ENCODE measurements around the gene ZNF324. TPM values are rescaled to one million over a fixed set of nuclear protein-coding genes. Genes with fewer than 3 reads are reported as not detected.

ZNF324 gene
- total and polyA plus RNA-seq, 2 of the 13 experiments (the other 11 are each of a cell fraction or from before 2014, with no cell fraction given) = 1.1 to 4.7 TPM

DNA sequence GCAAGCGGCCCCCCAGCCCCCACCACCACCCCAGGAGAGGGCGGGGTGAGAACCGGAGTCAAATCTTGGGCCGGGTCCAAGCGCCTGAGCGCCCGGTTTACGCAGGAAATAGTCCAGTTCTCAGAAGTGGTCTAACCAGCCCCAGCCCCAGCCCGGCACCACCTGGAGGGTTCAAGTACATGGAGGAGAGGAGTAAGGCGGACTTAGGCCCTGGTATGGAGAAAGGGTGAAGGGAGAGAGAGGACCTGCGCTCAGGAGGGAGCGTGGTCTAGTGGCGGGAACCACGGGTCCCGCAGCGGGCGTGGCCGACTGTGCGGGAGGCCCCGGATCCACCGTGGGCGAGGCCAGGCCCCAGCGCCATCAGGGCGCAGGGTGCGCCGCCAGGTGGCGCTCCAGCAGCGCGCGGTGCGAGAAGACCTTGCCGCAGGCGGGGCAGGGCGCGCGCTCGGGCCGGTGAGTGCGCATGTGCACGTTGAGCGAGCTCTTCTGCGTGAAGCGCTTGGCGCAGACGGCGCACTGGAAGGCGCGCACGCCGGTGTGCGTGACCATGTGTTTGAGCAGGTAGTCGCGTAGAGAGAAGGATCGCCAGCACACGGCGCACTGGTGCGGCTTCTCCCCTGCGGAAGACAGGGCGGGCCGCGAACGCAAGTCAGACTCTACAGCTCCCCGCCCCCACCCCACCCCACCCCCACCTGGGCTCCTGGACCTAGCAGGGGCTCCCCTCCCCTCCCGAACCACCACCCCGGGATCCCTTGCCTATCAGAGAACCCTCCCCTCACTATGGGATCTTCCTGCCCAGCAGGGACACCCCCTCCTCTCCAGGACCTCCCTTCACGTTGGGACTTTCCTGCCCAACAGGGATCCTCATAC is 47.0 kb downstream of the ZNF324 start (continued):
- TF ChIP-seq ZNF790 (CRISPR knock-in tag; IDR thresholded peaks at IDR 0.05; ENCODE audit: borderline replicate concordance) (no peak; the same call in 1 of the 2 replicates), FOXK1 (CRISPR knock-in tag; IDR thresholded peaks at IDR 0.05; ENCODE audit: borderline replicate concordance, low read depth) (no peak; the same call in 1 of the 2 replicates), HOXA5 (CRISPR knock-in tag; IDR thresholded peaks at IDR 0.05) (peak; percentile 54), TBL1XR1 (IDR thresholded peaks at IDR 0.05; ENCODE audit: borderline replicate concordance, low read length, partially characterized antibody) (no peak), ZNF501 (CRISPR knock-in tag; IDR thresholded peaks at IDR 0.05) (0 out of 2 replicates have a peak, but pooled peaks have one; percentile 42), SP1 (IDR thresholded peaks at IDR 0.05) (no peak), SP1 (CRISPR knock-in tag; IDR thresholded peaks at IDR 0.05) (peak; percentile 76), SRSF1 (optimal IDR thresholded peaks at IDR 0.05; ENCODE audit: low read depth, low read length) (peak; percentile 37), RBFOX2 (IDR thresholded peaks at IDR 0.05; ENCODE audit: low read depth, low read length) (peak; percentile 93), GATAD1 (CRISPR knock-in tag; IDR thresholded peaks at IDR 0.05) (peak; percentile 71; the same call in 1 of the 2 replicates), SNAPC2 (CRISPR knock-in tag; IDR thresholded peaks at IDR 0.05) (no peak), EEA1 (CRISPR knock-in tag; IDR thresholded peaks at IDR 0.05; ENCODE audit: borderline replicate concordance) (peak; percentile 79; the same call in 1 of the 2 replicates)
- TF ChIP-seq, protein P1, sequence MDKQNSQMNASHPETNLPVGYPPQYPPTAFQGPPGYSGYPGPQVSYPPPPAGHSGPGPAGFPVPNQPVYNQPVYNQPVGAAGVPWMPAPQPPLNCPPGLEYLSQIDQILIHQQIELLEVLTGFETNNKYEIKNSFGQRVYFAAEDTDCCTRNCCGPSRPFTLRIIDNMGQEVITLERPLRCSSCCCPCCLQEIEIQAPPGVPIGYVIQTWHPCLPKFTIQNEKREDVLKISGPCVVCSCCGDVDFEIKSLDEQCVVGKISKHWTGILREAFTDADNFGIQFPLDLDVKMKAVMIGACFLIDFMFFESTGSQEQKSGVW (CRISPR knock-in tag; IDR thresholded peaks at IDR 0.05; ENCODE audit: borderline replicate concordance) = no peak
- TF ChIP-seq, protein P2, sequence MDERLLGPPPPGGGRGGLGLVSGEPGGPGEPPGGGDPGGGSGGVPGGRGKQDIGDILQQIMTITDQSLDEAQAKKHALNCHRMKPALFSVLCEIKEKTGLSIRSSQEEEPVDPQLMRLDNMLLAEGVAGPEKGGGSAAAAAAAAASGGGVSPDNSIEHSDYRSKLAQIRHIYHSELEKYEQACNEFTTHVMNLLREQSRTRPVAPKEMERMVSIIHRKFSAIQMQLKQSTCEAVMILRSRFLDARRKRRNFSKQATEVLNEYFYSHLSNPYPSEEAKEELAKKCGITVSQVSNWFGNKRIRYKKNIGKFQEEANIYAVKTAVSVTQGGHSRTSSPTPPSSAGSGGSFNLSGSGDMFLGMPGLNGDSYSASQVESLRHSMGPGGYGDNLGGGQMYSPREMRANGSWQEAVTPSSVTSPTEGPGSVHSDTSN (CRISPR knock-in tag; IDR thresholded peaks at IDR 0.05) = no peak
- TF ChIP-seq, protein P3, sequence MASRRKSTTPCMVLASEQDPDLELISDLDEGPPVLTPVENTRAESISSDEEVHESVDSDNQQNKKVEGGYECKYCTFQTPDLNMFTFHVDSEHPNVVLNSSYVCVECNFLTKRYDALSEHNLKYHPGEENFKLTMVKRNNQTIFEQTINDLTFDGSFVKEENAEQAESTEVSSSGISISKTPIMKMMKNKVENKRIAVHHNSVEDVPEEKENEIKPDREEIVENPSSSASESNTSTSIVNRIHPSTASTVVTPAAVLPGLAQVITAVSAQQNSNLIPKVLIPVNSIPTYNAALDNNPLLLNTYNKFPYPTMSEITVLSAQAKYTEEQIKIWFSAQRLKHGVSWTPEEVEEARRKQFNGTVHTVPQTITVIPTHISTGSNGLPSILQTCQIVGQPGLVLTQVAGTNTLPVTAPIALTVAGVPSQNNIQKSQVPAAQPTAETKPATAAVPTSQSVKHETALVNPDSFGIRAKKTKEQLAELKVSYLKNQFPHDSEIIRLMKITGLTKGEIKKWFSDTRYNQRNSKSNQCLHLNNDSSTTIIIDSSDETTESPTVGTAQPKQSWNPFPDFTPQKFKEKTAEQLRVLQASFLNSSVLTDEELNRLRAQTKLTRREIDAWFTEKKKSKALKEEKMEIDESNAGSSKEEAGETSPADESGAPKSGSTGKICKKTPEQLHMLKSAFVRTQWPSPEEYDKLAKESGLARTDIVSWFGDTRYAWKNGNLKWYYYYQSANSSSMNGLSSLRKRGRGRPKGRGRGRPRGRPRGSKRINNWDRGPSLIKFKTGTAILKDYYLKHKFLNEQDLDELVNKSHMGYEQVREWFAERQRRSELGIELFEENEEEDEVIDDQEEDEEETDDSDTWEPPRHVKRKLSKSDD (CRISPR knock-in tag; IDR thresholded peaks at IDR 0.05; ENCODE audit: low read depth) = peak; percentile 80
- TF ChIP-seq, protein P4, sequence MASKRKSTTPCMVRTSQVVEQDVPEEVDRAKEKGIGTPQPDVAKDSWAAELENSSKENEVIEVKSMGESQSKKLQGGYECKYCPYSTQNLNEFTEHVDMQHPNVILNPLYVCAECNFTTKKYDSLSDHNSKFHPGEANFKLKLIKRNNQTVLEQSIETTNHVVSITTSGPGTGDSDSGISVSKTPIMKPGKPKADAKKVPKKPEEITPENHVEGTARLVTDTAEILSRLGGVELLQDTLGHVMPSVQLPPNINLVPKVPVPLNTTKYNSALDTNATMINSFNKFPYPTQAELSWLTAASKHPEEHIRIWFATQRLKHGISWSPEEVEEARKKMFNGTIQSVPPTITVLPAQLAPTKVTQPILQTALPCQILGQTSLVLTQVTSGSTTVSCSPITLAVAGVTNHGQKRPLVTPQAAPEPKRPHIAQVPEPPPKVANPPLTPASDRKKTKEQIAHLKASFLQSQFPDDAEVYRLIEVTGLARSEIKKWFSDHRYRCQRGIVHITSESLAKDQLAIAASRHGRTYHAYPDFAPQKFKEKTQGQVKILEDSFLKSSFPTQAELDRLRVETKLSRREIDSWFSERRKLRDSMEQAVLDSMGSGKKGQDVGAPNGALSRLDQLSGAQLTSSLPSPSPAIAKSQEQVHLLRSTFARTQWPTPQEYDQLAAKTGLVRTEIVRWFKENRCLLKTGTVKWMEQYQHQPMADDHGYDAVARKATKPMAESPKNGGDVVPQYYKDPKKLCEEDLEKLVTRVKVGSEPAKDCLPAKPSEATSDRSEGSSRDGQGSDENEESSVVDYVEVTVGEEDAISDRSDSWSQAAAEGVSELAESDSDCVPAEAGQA (IDR thresholded peaks at IDR 0.05; ENCODE audit: low read depth) = 0 out of 2 replicates have a peak, but pooled peaks have one; percentile 39
- TF ChIP-seq, protein P4 (CRISPR knock-in tag; IDR thresholded peaks at IDR 0.05; ENCODE audit: borderline replicate concordance) = no peak
- TF ChIP-seq, protein P5, sequence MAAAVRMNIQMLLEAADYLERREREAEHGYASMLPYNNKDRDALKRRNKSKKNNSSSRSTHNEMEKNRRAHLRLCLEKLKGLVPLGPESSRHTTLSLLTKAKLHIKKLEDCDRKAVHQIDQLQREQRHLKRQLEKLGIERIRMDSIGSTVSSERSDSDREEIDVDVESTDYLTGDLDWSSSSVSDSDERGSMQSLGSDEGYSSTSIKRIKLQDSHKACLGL (CRISPR knock-in tag; IDR thresholded peaks at IDR 0.05) = peak; percentile 85
